T-helper 17 cell (primary cell): ENCODE results near the gene ARF4. TPM values are rescaled to one million over a fixed set of nuclear protein-coding genes. Genes with fewer than 3 reads are reported as not detected.

ENCODE experiments used
- ATAC-seq: fragments of 150-1000 bp; cut with Tn5 transposase; 2 replicates; pipeline ENCODE4 v1.10.0; 2021; ENCODE audit warnings: mild to moderate bottlenecking, moderate library complexity
- DNase-seq, 3 donors: peaks; one replicate each; pipeline versions ENCODE4 v3.0.0 to v3.0.0-alpha.2; 2020 to 2021
- H3K9me3 ChIP-seq: one replicate; pipeline ENCODE4 v1.7.0; 2013; ENCODE audit warnings: low read length, mild to moderate bottlenecking; ENCODE audit not compliant: control insufficient read depth, poor library complexity, severe bottlenecking
- H3K27ac Mint-ChIP-seq: one replicate; pipeline ENCODE4 v1.8.0; 2022; ENCODE audit warnings: mild to moderate bottlenecking, moderate library complexity, mixed read lengths
- H3K27me3 Mint-ChIP-seq: one replicate; pipeline ENCODE4 v1.8.0; 2022; ENCODE audit warnings: mixed read lengths
- H3K36me3 Mint-ChIP-seq: one replicate; pipeline ENCODE4 v1.8.0; 2022; ENCODE audit warnings: low read depth, mixed read lengths
- H3K4me1 Mint-ChIP-seq: one replicate; pipeline ENCODE4 v1.8.0; 2022; ENCODE audit warnings: mild to moderate bottlenecking, mixed read lengths
- H3K4me3 Mint-ChIP-seq: one replicate; pipeline ENCODE4 v1.8.0; 2022; ENCODE audit warnings: mild to moderate bottlenecking, moderate library complexity, mixed read lengths
- total RNA-seq, 4 donors: library from RNA in 2 of 4; stranded (reverse) in 2 of 4; gene quantifications; one replicate each; pipeline ENCODE4 v1.2.3 and lab custom pipeline; 2022 to 2026

Gene ARF4
- total RNA-seq, 2 donors from 2014 or later = 69.0 to 71.3 TPM

GRCh38 chr3:57569859-57570450, 27.2 kb downstream of the ARF4 start:
- DNase-seq (no peak), ATAC-seq (no peak)
- H3K27me3 Mint-ChIP-seq = no peaks in the 10 kb centered on the region
- peaks cover 5% of the 10 kb centered on the region for H3K4me1 Mint-ChIP-seq
- H3K27ac Mint-ChIP-seq = no peak overlapping the region
- H3K36me3 Mint-ChIP-seq = peaks cover 2% of the 10 kb centered on the region
- H3K4me3 Mint-ChIP-seq = no peak overlapping the region
- no peaks in the 10 kb centered on the region for H3K9me3 ChIP-seq

GRCh38 chr3:57559526-57559925, 37.6 kb downstream of the ARF4 start:
- no peak for DNase-seq
- H3K9me3 ChIP-seq = no peaks in the 10 kb centered on the region
- no peaks in the 10 kb centered on the region for H3K36me3 Mint-ChIP-seq
- ATAC-seq = no peak
- H3K27ac Mint-ChIP-seq = no peak overlapping the region
- H3K4me1 Mint-ChIP-seq = peaks cover 31% of the 10 kb centered on the region
- no peak overlapping the region for H3K4me3 Mint-ChIP-seq
- no peaks in the 10 kb centered on the region for H3K27me3 Mint-ChIP-seq

GRCh38 chr3:57557085-57557537, 40.0 kb downstream of the ARF4 start:
- H3K9me3 ChIP-seq = no peaks in the 10 kb centered on the region
- Mint-ChIP-seq H3K4me1 (peaks cover 27% of the 10 kb centered on the region), H3K27me3 (no peaks in the 10 kb centered on the region), H3K4me3 (peak overlapping the region; percentile 89), H3K27ac (peak overlapping the region; percentile 98), H3K36me3 (no peaks in the 10 kb centered on the region)
- DNase-seq = no peak
- peak; percentile 40 for ATAC-seq

GRCh38 chr3:57556459-57557084, 40.6 kb downstream of the ARF4 start:
- Mint-ChIP-seq H3K27me3 (no peaks in the 10 kb centered on the region), H3K27ac (peak overlapping the region; percentile 98), H3K4me1 (peaks cover 27% of the 10 kb centered on the region), H3K4me3 (peak overlapping the region; percentile 89), H3K36me3 (no peaks in the 10 kb centered on the region)
- no peaks in the 10 kb centered on the region for H3K9me3 ChIP-seq
- ATAC-seq = peak; percentile 52
- peak; percentile 13 to 21 (median 19) for DNase-seq

GRCh38 chr3:57555738-57556458, 41.2 kb downstream of the ARF4 start, which contains the start of gene PDE12:
TSS of gene PDE12 (plus strand) at chr3:57556274. CDS start at chr3:57556380, 106 bp downstream.
- Mint-ChIP-seq H3K36me3 (no peaks in the 10 kb centered on the region), H3K4me1 (peaks cover 27% of the 10 kb centered on the region), H3K27me3 (no peaks in the 10 kb centered on the region), H3K27ac (peak within 1 kb of the TSS; percentile 98), H3K4me3 (peak within 1 kb of the TSS; percentile 89)
- peak; percentile 80 for ATAC-seq
- no peaks in the 10 kb centered on the region for H3K9me3 ChIP-seq
- DNase-seq = peak; percentile 64 to 69 (median 65)

GRCh38 chr3:57555306-57555705, 41.8 kb downstream of the ARF4 start:
- peak overlapping the region; percentile 89 for H3K4me3 Mint-ChIP-seq
- peak overlapping the region; percentile 98 for H3K27ac Mint-ChIP-seq
- H3K9me3 ChIP-seq = no peaks in the 10 kb centered on the region
- H3K36me3 Mint-ChIP-seq = no peaks in the 10 kb centered on the region
- H3K27me3 Mint-ChIP-seq = no peaks in the 10 kb centered on the region
- peaks cover 27% of the 10 kb centered on the region for H3K4me1 Mint-ChIP-seq
- DNase-seq (no peak), ATAC-seq (no peak)

GRCh38 chr3:57546616-57547015, 50.5 kb downstream of the ARF4 start:
- Mint-ChIP-seq H3K27ac (no peak overlapping the region), H3K27me3 (no peaks in the 10 kb centered on the region), H3K4me1 (no peaks in the 10 kb centered on the region), H3K4me3 (no peak overlapping the region), H3K36me3 (no peaks in the 10 kb centered on the region)
- DNase-seq (no peak), ATAC-seq (no peak)
- no peaks in the 10 kb centered on the region for H3K9me3 ChIP-seq

GRCh38 chr3:57545636-57546268, 51.4 kb downstream of the ARF4 start:
- Mint-ChIP-seq H3K27ac (no peak overlapping the region), H3K36me3 (no peaks in the 10 kb centered on the region), H3K4me1 (no peaks in the 10 kb centered on the region), H3K27me3 (no peaks in the 10 kb centered on the region), H3K4me3 (no peak overlapping the region)
- no peaks in the 10 kb centered on the region for H3K9me3 ChIP-seq
- DNase-seq = no peak
- ATAC-seq = no peak

- Mint-ChIP-seq H3K36me3 (no peaks in the 10 kb centered on the region), H3K27me3 (no peaks in the 10 kb centered on the region), H3K27ac (peak within 1 kb of the TSS; percentile 19), H3K4me1 (peaks cover 2% of the 10 kb centered on the region), H3K4me3 (no peak within 1 kb of the TSS)
- H3K9me3 ChIP-seq = no peaks in the 10 kb centered on the region
- DNase-seq (no peak), ATAC-seq (no peak)
Measured at GRCh38 chr3:57544181-57545125, 52.7 kb downstream of the ARF4 start, which contains the start of gene DNAH12. TSS of gene DNAH12 (minus strand) at chr3:57544344. CDS start at chr3:57542870, 1,474 bp downstream.

- Mint-ChIP-seq H3K27me3 (peaks cover 6% of the 10 kb centered on the region), H3K4me1 (peaks cover 6% of the 10 kb centered on the region), H3K27ac (no peak overlapping the region), H3K36me3 (no peaks in the 10 kb centered on the region), H3K4me3 (no peak overlapping the region)
- no peaks in the 10 kb centered on the region for H3K9me3 ChIP-seq
- ATAC-seq = no peak
- DNase-seq = no peak
Measured at GRCh38 chr3:57538465-57538864, 58.7 kb downstream of the ARF4 start.

GRCh38 chr3:57530071-57530608, 67.0 kb downstream of the ARF4 start:
- Mint-ChIP-seq H3K36me3 (peaks cover 6% of the 10 kb centered on the region), H3K4me3 (no peak overlapping the region), H3K4me1 (no peaks in the 10 kb centered on the region), H3K27me3 (peaks cover 12% of the 10 kb centered on the region), H3K27ac (peak overlapping the region; percentile 14)
- DNase-seq = no peak
- ATAC-seq = no peak
- H3K9me3 ChIP-seq = no peaks in the 10 kb centered on the region
